PFSK-1 (cell line): ENCODE results near the gene PCED1B.

Experiments used
- POLR2AphosphoS5 ChIP-seq: IDR thresholded peaks from 2 replicates; pipeline ENCODE4 v1.6.1; 2012; ENCODE audit warnings: low read depth, mild to moderate bottlenecking, control low read depth, low read length, moderate library complexity
- REST ChIP-seq, 2 experiments: IDR thresholded peaks; 2 replicates each; pipeline versions ENCODE4 v1.6.1 to v1.8.0; 2011 to 2012; ENCODE audit warnings: low read depth in 2 of 2, low read length in 2 of 2, control low read depth in 1 of 2, inconsistent platforms in 1 of 2, mild to moderate bottlenecking in 1 of 2, moderate library complexity in 1 of 2; ENCODE audit not compliant: insufficient read depth in 1 of 2
- SIN3A ChIP-seq: IDR thresholded peaks from 2 replicates; pipeline ENCODE4 v1.6.1; 2012; ENCODE audit warnings: mild to moderate bottlenecking, low read length, moderate library complexity, borderline replicate concordance; ENCODE audit not compliant: insufficient read depth
- TAF1 ChIP-seq: IDR thresholded peaks from 2 replicates; pipeline ENCODE4 v1.6.1; 2012; ENCODE audit warnings: low read length, control low read depth, borderline replicate concordance; ENCODE audit not compliant: insufficient read depth

- no peak for TF ChIP-seq REST (IDR thresholded peaks at IDR 0.05; ENCODE audit: insufficient read depth in 1 of 2, low read depth in 2 of 2, low read length in 2 of 2)
- TF ChIP-seq TAF1 = no peak
- TF ChIP-seq POLR2AphosphoS5 = no peak
- no peak for TF ChIP-seq SIN3A
Measured at GRCh38 chr12:47265391-47265790, 186.0 kb downstream of the PCED1B start.
